Kidney (tissue), 22 donors: Measurements from ENCODE around the gene SLC5A3. TPM values are rescaled to one million over a fixed set of nuclear protein-coding genes. Genes with fewer than 3 reads are reported as not detected.

Experiments used
- DNase-seq, 5 donors: peaks; one replicate each; pipeline ENCODE4 v3.0.0-alpha.2; 2013 to 2020
- FAIRE-seq: peaks from 2 replicates; lab custom pipeline; 2012; peaks lifted over from hg19 to GRCh38; lab: Jason Lieb, UNC
- H3K27ac ChIP-seq, 2 donors: one replicate each; pipeline ENCODE4 v1.7.0; 2013; ENCODE audit warnings: low read depth in 2 of 2, low read length in 2 of 2, inconsistent platforms in 1 of 2
- H3K27me3 ChIP-seq: one replicate; pipeline ENCODE4 v1.7.1; 2013; ENCODE audit warnings: low read length, inconsistent platforms; ENCODE audit not compliant: control insufficient read depth, insufficient read depth
- H3K36me3 ChIP-seq, 3 donors: one replicate each; pipeline versions ENCODE4 v1.7.0 to v1.7.1; 2013; ENCODE audit warnings: low read length in 3 of 3, control low read depth in 1 of 3, inconsistent platforms in 1 of 3; ENCODE audit not compliant: insufficient read depth in 3 of 3, control insufficient read depth in 2 of 3
- H3K4me1 ChIP-seq, 3 donors: one replicate each; pipeline versions ENCODE4 v1.7.0 to v1.7.1; 2013; ENCODE audit warnings: low read length in 3 of 3, inconsistent platforms in 1 of 3, low read depth in 1 of 3; ENCODE audit not compliant: control insufficient read depth in 2 of 3, insufficient read depth in 2 of 3
- H3K4me3 ChIP-seq, 3 donors: one replicate each; pipeline versions ENCODE4 v1.7.0 to v1.8.1; 2013; ENCODE audit warnings: low read length in 3 of 3, control low read depth in 1 of 3, inconsistent platforms in 1 of 3
- H3K9ac ChIP-seq, 3 donors: one replicate each; pipeline versions ENCODE4 v1.7.0 to v1.7.1; 2013; ENCODE audit warnings: low read length in 3 of 3, control low read depth in 1 of 3, inconsistent platforms in 1 of 3
- H3K9me3 ChIP-seq, 3 donors: one replicate each; pipeline versions ENCODE4 v1.7.0 to v1.7.1; 2013; ENCODE audit warnings: low read length in 3 of 3, control low read depth in 1 of 3, inconsistent platforms in 1 of 3; ENCODE audit not compliant: control insufficient read depth in 2 of 3, insufficient read depth in 1 of 3
- CTCF ChIP-seq: IDR thresholded peaks from 3 replicates; pipeline ENCODE4 v1.5.1; 2012; ENCODE audit warnings: mild to moderate bottlenecking, moderate library complexity, borderline replicate concordance; ENCODE audit not compliant: insufficient read depth; ENCODE audit errors: extremely low read depth
- intact Hi-C: fragments of 100-400 bp; cut with DNase I; formaldehyde crosslinking; loops from one replicate; pipeline ENCODE4 v1.11.1; 2022
- long read RNA-seq, 10 donors: library from polyadenylated mRNA in 1 of 10; unstranded in 1 of 10; transcript quantifications; one replicate each; pipeline ENCODE4 v2.0.0 and lab custom pipeline, GENCODE V29; 2021 to 2026
- polyA plus RNA-seq: library from polyadenylated mRNA; stranded (reverse); fragments of 350-450 nt; fragmentation: Illumina TruSeq; extraction: RNeasy Lipid Tissue Mini Kit (QIAGEN cat#74804); gene quantifications from one replicate; pipeline ENCODE4 v1.2.3, GENCODE V29; 2014; ENCODE audit warnings: low read depth, low replicate concordance; ENCODE audit not compliant: insufficient read depth
- total RNA-seq: library from RNA; stranded (reverse); fragmentation: NEBNext Ultra II Directional; extraction: Animal tissue kit (Norgen Biotek cat#: 25700); gene quantifications from one replicate; pipeline ENCODE4 v1.2.1, GENCODE V29; 2021
- donor health status: control.
- donor health status: control.
- donor health status: control.
- donor health status: control.
- donor health status: control.
- donor health status: DM: yes; HTN: yes; CAD: no.
- donor health status: Normal renal cell carcinoma (clear cell type).

SLC5A3 gene
- total RNA-seq (26.0 TPM), polyA plus RNA-seq (12.4 TPM)
- long read RNA-seq, donor 1, full-length matches to known transcripts: 14 of 14 reads
- long read RNA-seq, donor 1, partial matches to known transcripts: 0 of 14 reads
- long read RNA-seq, donor 1, other reads (novel, unspliced or antisense): 0 of 14 reads
- long read RNA-seq, donor 2, full-length matches to known transcripts: 7 of 7 reads
- long read RNA-seq, donor 2, partial matches to known transcripts: 0 of 7 reads
- long read RNA-seq, donor 2, other reads (novel, unspliced or antisense): 0 of 7 reads
- long read RNA-seq, donor 3, full-length matches to known transcripts: 7 of 7 reads
- long read RNA-seq, donor 3, partial matches to known transcripts: 0 of 7 reads
- long read RNA-seq, donor 3, other reads (novel, unspliced or antisense): 0 of 7 reads
- long read RNA-seq, donor 4, full-length matches to known transcripts: 6 of 6 reads
- long read RNA-seq, donor 4, partial matches to known transcripts: 0 of 6 reads
- long read RNA-seq, donor 4, other reads (novel, unspliced or antisense): 0 of 6 reads
- long read RNA-seq, donor 5, full-length matches to known transcripts: 1 of 1 reads
- long read RNA-seq, donor 5, partial matches to known transcripts: 0 of 1 reads
- long read RNA-seq, donor 5, other reads (novel, unspliced or antisense): 0 of 1 reads
- long read RNA-seq, donor 6, full-length matches to known transcripts: 1 of 1 reads
- long read RNA-seq, donor 6, partial matches to known transcripts: 0 of 1 reads
- long read RNA-seq, donor 6, other reads (novel, unspliced or antisense): 0 of 1 reads
- long read RNA-seq, donor 7, full-length matches to known transcripts: 6 of 6 reads
- long read RNA-seq, donor 7, partial matches to known transcripts: 0 of 6 reads
- long read RNA-seq, donor 7, other reads (novel, unspliced or antisense): 0 of 6 reads
- long read RNA-seq, donor 8, full-length matches to known transcripts: 3 of 3 reads
- long read RNA-seq, donor 8, partial matches to known transcripts: 0 of 3 reads
- long read RNA-seq, donor 8, other reads (novel, unspliced or antisense): 0 of 3 reads
- long read RNA-seq, donor 9, full-length matches to known transcripts: 3 of 3 reads
- long read RNA-seq, donor 9, partial matches to known transcripts: 0 of 3 reads
- long read RNA-seq, donor 9, other reads (novel, unspliced or antisense): 0 of 3 reads
- long read RNA-seq, donor 10, full-length matches to known transcripts: 7 of 7 reads
- long read RNA-seq, donor 10, partial matches to known transcripts: 0 of 7 reads
- long read RNA-seq, donor 10, other reads (novel, unspliced or antisense): 0 of 7 reads

GRCh38 chr21:34073032-34073748 lies at the start of gene SLC5A3, which contains the start of gene MRPS6:
TSS of gene SLC5A3 (plus strand) at chr21:34073578. CDS start at chr21:34095199, 21,621 bp downstream.
TSS of gene MRPS6 (plus strand) at chr21:34073578. CDS start at chr21:34073701, 123 bp downstream.
- H3K9ac ChIP-seq: peak within 1 kb of the TSS; percentile 71 to 97 (median 92)
- FAIRE-seq (no peak), DNase-seq (peak; percentile 91 to 96 (median 95))
- H3K4me3 ChIP-seq: peak within 1 kb of the TSS; percentile 78 to 81 (median 78)
- no peaks in the 10 kb centered on the region for H3K9me3 ChIP-seq
- peaks cover 0 to 9% (median 0%) of the 10 kb centered on the region in 3 donors for H3K36me3 ChIP-seq
- peak within 1 kb of the TSS; percentile 93 to 97 for H3K27ac ChIP-seq
- H3K4me1 ChIP-seq: peaks cover 0 to 23% (median 13%) of the 10 kb centered on the region in 3 donors
- TF ChIP-seq CTCF: no peak
- no peaks in the 10 kb centered on the region for H3K27me3 ChIP-seq
- intact Hi-C loops: no loop called here

DNA sequence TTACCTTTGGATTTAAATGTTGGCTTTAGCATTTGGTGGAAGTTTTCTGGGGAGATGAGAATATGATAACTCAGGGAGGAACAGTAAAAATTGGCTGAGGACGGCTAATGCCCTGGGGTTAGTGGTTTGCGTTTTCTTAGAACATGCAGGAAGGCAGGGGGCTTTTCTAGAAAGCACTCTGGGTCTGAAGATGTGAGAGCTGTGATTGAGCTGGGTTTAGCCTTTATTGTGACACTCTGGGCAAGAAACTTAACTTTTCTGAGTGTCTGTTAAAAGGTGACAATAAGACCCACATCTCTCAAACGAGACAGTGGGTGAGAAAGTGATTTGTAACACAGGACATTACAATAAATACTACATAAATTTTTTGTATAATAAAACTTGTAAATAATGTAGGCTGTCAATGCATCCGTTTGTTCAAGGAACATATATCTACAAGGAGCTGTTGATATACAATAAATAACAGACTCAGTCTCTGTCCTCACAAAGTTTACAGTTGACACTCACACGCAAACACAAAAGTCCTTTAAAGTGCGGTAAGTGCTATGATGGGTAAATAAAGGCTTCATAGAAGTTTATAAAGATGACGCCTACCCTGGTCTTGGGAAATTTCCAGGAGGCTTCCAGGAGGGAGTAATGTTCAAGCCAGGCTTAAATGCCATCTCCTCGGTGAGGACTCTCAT lies 49.5 kb upstream of the SLC5A3 start:
- no peak for TF ChIP-seq CTCF
- intact Hi-C loops: no loop called here
- Histone ChIP-seq H3K4me3 (no peak overlapping the region), H3K27me3 (no peaks in the 10 kb centered on the region), H3K9ac (no peak overlapping the region), H3K4me1 (no peaks in the 10 kb centered on the region), H3K36me3 (no peaks in the 10 kb centered on the region), H3K27ac (no peak overlapping the region), H3K9me3 (peaks cover 0 to 5% (median 0%) of the 10 kb centered on the region in 3 donors)
- DNase-seq (no peak), FAIRE-seq (no peak)

DNA sequence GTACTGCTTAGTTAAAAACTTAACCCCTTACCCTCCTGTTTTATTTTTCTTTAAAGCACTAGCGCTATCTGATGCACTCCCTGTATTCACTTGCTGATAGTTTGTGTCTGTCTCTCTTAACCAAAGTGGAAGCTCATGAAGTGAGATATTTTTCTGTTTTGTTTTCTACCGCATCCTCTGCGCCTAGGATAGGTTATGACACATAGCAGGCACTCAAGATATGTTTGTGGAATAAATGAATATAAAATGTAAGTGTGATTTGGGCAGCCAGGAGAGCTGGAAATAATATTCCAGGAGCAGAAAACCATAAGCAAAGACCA lies 49.0 kb upstream of the SLC5A3 start:
- intact Hi-C loops: no loop called here
- Histone ChIP-seq H3K27ac (no peak overlapping the region), H3K9me3 (peaks cover 0 to 5% (median 0%) of the 10 kb centered on the region in 3 donors), H3K27me3 (no peaks in the 10 kb centered on the region), H3K9ac (no peak overlapping the region), H3K4me1 (no peaks in the 10 kb centered on the region), H3K36me3 (no peaks in the 10 kb centered on the region), H3K4me3 (no peak overlapping the region)
- TF ChIP-seq CTCF: no peak
- no peak for DNase-seq
- no peak for FAIRE-seq
